Measurements from ENCODE around the gene MAG. TPM values are rescaled to one million over a fixed set of nuclear protein-coding genes. Genes with fewer than 3 reads are reported as not detected.

The MAG gene
- total RNA-seq, 1 donor from 2014 or later, result not detected

GRCh38 chr19:35293808-35294207 is 1.8 kb downstream of the MAG start:
- H3K27me3 ChIP-seq (ENCODE audit: low read depth), result peaks cover 78% of the 10 kb centered on the region
- intact Hi-C loops (cut with micrococcal nuclease), result no loop called here
- H3K4me1 ChIP-seq, result no peaks in the 10 kb centered on the region
- no peaks in the 10 kb centered on the region for H3K9me3 ChIP-seq (replicated peaks)
- no peaks in the 10 kb centered on the region for H3K36me3 ChIP-seq
- TF ChIP-seq CTCF (IDR thresholded peaks at IDR 0.05; ENCODE audit: borderline replicate concordance), result no peak
- no peak overlapping the region for H3K27ac ChIP-seq (replicated peaks)
- no peak for DNase-seq
- H3K4me3 ChIP-seq, result no peak overlapping the region

GRCh38 chr19:35294328-35294727 is 2.4 kb downstream of the MAG start:
- no peaks in the 10 kb centered on the region for H3K4me1 ChIP-seq
- no peak for TF ChIP-seq CTCF (IDR thresholded peaks at IDR 0.05; ENCODE audit: borderline replicate concordance)
- no peaks in the 10 kb centered on the region for H3K9me3 ChIP-seq (replicated peaks)
- H3K27me3 ChIP-seq (ENCODE audit: low read depth), result peaks cover 78% of the 10 kb centered on the region
- H3K4me3 ChIP-seq, result no peak overlapping the region
- DNase-seq, result no peak
- H3K27ac ChIP-seq (replicated peaks), result no peak overlapping the region
- intact Hi-C loops (cut with micrococcal nuclease), result no loop called here
- H3K36me3 ChIP-seq, result no peaks in the 10 kb centered on the region

GRCh38 chr19:35294859-35295791 is 3.2 kb downstream of the MAG start:
- no peak for TF ChIP-seq CTCF (IDR thresholded peaks at IDR 0.05; ENCODE audit: borderline replicate concordance)
- intact Hi-C loops (cut with micrococcal nuclease), result no loop called here
- no peaks in the 10 kb centered on the region for H3K36me3 ChIP-seq
- no peaks in the 10 kb centered on the region for H3K4me1 ChIP-seq
- H3K4me3 ChIP-seq, result no peak overlapping the region
- no peaks in the 10 kb centered on the region for H3K9me3 ChIP-seq (replicated peaks)
- no peak overlapping the region for H3K27ac ChIP-seq (replicated peaks)
- no peak for DNase-seq
- peaks cover 84% of the 10 kb centered on the region for H3K27me3 ChIP-seq (ENCODE audit: low read depth)

- H3K27me3 ChIP-seq (ENCODE audit: low read depth), result peaks cover 85% of the 10 kb centered on the region
- no peak overlapping the region for H3K4me3 ChIP-seq
- H3K36me3 ChIP-seq, result no peaks in the 10 kb centered on the region
- no peaks in the 10 kb centered on the region for H3K4me1 ChIP-seq
- no peak for DNase-seq
- H3K9me3 ChIP-seq (replicated peaks), result no peaks in the 10 kb centered on the region
- TF ChIP-seq CTCF (IDR thresholded peaks at IDR 0.05; ENCODE audit: borderline replicate concordance), result no peak
- no peak overlapping the region for H3K27ac ChIP-seq (replicated peaks)
- intact Hi-C loops (cut with micrococcal nuclease), result no loop called here
Observed at GRCh38 chr19:35295792-35296462, 4.0 kb downstream of the MAG start.

- Histone ChIP-seq H3K9me3 (replicated peaks) (no peaks in the 10 kb centered on the region), H3K36me3 (no peaks in the 10 kb centered on the region), H3K4me1 (no peaks in the 10 kb centered on the region), H3K27me3 (ENCODE audit: low read depth) (peaks cover 85% of the 10 kb centered on the region), H3K27ac (replicated peaks) (no peak overlapping the region), H3K4me3 (no peak overlapping the region)
- no peak for TF ChIP-seq CTCF (IDR thresholded peaks at IDR 0.05; ENCODE audit: borderline replicate concordance)
- no peak for DNase-seq
- intact Hi-C loops (cut with micrococcal nuclease), result no loop called here
Observed at GRCh38 chr19:35296644-35297514, 4.9 kb downstream of the MAG start.

Data from left ventricle myocardium inferior (tissue), 1 donor.